Vagina (tissue), 2 donors: ENCODE data around the gene WSB1.

Experiments used
- POLR2A ChIP-seq, 2 donors: fragments of 450-650 bp; IDR thresholded peaks; one replicate each; pipeline ENCODE4 v1.6.1; 2017; ENCODE audit warnings: antibody characterized with exemption in 2 of 2, mild to moderate bottlenecking in 2 of 2, moderate library complexity in 2 of 2
- POLR2AphosphoS5 ChIP-seq, 2 donors: sonication (generic); formaldehyde crosslinking; IDR thresholded peaks; one replicate each; pipeline ENCODE4 v1.9.0; 2017; ENCODE audit warnings: antibody characterized with exemption in 2 of 2, mild to moderate bottlenecking in 2 of 2, low read depth in 1 of 2; ENCODE audit not compliant: insufficient read depth in 1 of 2
- TF ChIP-seq, protein P1 (sequence below), 3 experiments: fragments of 450-650 bp in 2 of 3; fragments of 200-600 bp in 1 of 3; sonication (generic) in 1 of 3; IDR thresholded peaks; one replicate each; pipeline ENCODE4 v1.5.1; 2017 to 2019; ENCODE audit warnings: antibody characterized with exemption in 3 of 3, mild to moderate bottlenecking in 2 of 3, moderate library complexity in 2 of 3

DNA sequence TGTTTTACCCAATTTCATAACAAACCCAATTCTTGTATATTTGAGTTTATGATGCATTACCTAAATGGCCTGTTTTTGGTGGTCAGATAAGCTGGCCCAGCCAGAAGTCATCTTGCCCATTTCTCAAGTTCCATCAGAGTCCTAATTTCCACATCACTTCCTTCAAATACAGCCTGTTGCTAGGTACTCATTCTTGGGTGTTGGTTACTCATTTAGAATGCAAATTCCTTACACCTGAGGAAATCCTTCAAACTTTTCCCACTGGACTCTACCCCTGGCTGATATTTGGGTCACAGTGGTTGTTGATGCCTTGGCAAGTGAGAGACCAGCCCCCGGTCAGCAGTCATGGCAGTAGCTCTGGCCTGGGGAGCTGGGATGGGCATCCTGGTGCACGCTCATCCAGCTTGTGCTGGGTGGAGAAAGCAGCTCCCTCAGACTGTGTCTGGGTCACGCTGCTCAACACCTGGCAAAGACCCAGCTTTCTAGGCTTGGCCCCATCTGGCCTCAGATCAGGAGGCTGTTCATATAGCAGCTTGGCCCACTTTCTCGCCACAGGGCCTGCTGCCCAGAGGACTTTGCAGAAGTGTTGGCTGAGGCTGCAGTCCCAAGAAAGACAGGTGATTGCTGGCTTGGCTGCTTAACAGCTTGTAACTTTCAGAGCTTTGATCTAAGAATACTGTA lies 25.8 kb downstream of the WSB1 start:
- TF ChIP-seq, protein P1, sequence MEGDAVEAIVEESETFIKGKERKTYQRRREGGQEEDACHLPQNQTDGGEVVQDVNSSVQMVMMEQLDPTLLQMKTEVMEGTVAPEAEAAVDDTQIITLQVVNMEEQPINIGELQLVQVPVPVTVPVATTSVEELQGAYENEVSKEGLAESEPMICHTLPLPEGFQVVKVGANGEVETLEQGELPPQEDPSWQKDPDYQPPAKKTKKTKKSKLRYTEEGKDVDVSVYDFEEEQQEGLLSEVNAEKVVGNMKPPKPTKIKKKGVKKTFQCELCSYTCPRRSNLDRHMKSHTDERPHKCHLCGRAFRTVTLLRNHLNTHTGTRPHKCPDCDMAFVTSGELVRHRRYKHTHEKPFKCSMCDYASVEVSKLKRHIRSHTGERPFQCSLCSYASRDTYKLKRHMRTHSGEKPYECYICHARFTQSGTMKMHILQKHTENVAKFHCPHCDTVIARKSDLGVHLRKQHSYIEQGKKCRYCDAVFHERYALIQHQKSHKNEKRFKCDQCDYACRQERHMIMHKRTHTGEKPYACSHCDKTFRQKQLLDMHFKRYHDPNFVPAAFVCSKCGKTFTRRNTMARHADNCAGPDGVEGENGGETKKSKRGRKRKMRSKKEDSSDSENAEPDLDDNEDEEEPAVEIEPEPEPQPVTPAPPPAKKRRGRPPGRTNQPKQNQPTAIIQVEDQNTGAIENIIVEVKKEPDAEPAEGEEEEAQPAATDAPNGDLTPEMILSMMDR (IDR thresholded peaks at IDR 0.05): no peak
- TF ChIP-seq POLR2A (IDR thresholded peaks at IDR 0.05) (no peak), POLR2AphosphoS5 (IDR thresholded peaks at IDR 0.05; ENCODE audit: insufficient read depth in 1 of 2, low read depth in 1 of 2) (peak; percentile 24 to 76)
